ENCODE data around the gene SPOCD1.
"Not testable (repeated sequence)": the region's sequence is repeated elsewhere in the genome, so short reads cannot be mapped to it uniquely, and the experiment has no call there.

Gene SPOCD1

GRCh38 chr1:31828926-31829690 is 13.3 kb upstream of the SPOCD1 start:
- DNase-seq = no peak

GRCh38 chr1:31828341-31828740 is 12.5 kb upstream of the SPOCD1 start:
- no peak for DNase-seq

GRCh38 chr1:31823780-31824179 is 8.0 kb upstream of the SPOCD1 start:
- DNase-seq = no peak

GRCh38 chr1:31822766-31823165 is 6.9 kb upstream of the SPOCD1 start:
- DNase-seq = no peak

GRCh38 chr1:31820196-31820595 is 4.4 kb upstream of the SPOCD1 start:
- DNase-seq = not testable (repeated sequence)

GRCh38 chr1:31818206-31818605 is 2.4 kb upstream of the SPOCD1 start:
- no peak for DNase-seq

GRCh38 chr1:31816947-31817346 is 1.1 kb upstream of the SPOCD1 start:
- not testable (repeated sequence) for DNase-seq

GRCh38 chr1:31816501-31816900 is 679 bp upstream of the SPOCD1 start:
- DNase-seq = not testable (repeated sequence)

- DNase-seq = no peak
These were observed 546 bp downstream of the SPOCD1 start for GRCh38 chr1:31815307-31815645.

- DNase-seq = no peak
These were observed 1.1 kb downstream of the SPOCD1 start for GRCh38 chr1:31814631-31815306.

- DNase-seq = no peak
These were observed 1.7 kb downstream of the SPOCD1 start for GRCh38 chr1:31814041-31814511.

- no peak for DNase-seq
These were observed 3.5 kb downstream of the SPOCD1 start for GRCh38 chr1:31812158-31812829.

GRCh38 chr1:31811605-31812004 is 4.2 kb downstream of the SPOCD1 start:
- no peak for DNase-seq

GRCh38 chr1:31809698-31810097 is 6.1 kb downstream of the SPOCD1 start:
- DNase-seq = no peak

- no peak for DNase-seq
These were observed 8.4 kb downstream of the SPOCD1 start for GRCh38 chr1:31807273-31808048.

- DNase-seq = no peak
These were observed 10.5 kb downstream of the SPOCD1 start for GRCh38 chr1:31805318-31805717.

- no peak for DNase-seq
These were observed 11.7 kb downstream of the SPOCD1 start for GRCh38 chr1:31804098-31804497.

GRCh38 chr1:31803610-31804009 is 12.2 kb downstream of the SPOCD1 start:
- no peak for DNase-seq

GRCh38 chr1:31802190-31803150 is 13.4 kb downstream of the SPOCD1 start:
- DNase-seq = peak; percentile 31

- DNase-seq = no peak
These were observed 14.4 kb downstream of the SPOCD1 start for GRCh38 chr1:31801458-31801857.

GRCh38 chr1:31800674-31800967 is 15.2 kb downstream of the SPOCD1 start:
- no peak for DNase-seq
